GM18502 (cell line): Measurements from ENCODE around the gene SHISAL1.

Source experiments
- ATAC-seq: cut with Tn5 transposase; IDR thresholded peaks from one replicate; pipeline ENCODE4 v1.9.1; 2021; ENCODE audit warnings: mild to moderate bottlenecking; ENCODE audit not compliant: unreplicated experiment, poor library complexity

The SHISAL1 gene

DNA sequence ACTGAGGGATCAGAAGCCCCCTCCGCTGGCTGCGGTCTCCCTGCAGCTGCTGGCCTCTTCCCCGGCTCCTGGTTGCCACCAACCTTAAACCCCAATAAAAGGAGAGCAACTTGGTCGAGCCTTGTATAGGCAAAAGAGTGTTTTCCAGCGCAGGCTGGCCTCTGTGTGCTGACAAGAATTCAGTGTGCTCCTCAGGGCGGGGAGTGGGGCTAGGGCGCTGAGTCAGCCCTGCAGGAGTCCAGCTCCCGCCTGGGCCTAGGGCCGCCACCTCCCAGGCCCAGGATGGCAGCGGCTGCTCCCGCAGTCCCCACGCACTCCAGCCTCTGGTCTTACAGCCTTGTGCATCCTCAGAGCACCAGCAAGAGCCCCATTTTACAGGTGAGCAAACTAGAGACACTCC is at the start of gene SHISAL1:
SHISAL1 (minus strand) TSS at position 186 of the 400 bp plus-strand sequence. CDS start 12,006 bp downstream, outside the sequence.
- ATAC-seq: no peak

- no peak for ATAC-seq
Observed at GRCh38 chr22:44361391-44362126, 48.8 kb upstream of the SHISAL1 start.

DNA sequence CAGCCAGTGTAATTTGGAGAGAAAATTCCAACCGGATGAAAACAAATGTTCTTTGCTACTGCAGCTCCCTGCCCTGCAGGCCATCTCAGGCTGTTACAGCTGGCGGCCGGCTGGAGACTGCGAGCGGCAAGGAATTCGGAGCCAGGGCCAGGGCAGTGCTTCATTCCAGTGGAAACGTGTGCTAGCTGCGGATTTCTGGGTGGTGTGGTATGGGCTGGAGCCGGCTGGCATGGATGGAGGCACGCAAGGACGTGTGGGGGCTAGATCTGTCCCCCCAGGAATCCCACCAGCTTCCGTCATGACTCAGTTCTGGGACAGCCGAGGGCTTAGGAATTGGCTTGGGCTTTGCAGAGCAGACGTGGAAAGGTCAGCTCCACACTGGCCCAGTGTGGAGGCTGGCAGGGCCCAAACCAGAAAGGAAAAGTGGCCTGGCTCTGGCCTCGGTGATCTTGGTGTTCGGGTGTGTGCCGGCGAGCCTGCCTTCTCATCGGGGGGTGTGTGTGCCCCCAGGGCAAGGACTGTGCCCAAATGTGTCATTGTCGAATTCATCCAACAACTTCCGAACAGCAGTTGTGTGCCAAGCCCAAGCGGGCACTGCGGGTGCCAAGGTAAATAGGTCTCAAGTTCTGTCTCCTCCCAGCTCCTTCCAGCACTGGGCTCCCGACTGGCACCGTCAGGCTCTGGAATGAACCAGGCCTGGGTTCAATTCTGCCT is 48.1 kb upstream of the SHISAL1 start:
- ATAC-seq: no peak

DNA sequence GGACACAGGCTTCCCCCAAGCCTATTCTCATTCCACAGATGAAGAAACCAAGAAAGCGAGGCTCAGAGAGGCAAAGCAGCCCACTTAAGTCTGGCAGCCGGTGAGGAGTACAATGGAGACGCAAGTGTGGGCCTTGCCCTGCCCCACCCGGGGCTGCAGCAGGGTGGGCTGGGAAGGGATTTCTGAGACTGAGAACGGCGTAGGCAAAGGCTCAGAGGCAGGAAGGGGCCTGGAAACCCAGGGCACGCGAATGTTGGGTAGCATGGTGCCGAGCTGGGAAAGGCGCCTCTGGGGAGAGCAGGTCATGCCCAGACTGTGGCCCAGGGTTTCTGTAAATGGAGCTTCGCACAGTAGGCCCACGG is 47.5 kb upstream of the SHISAL1 start:
- no peak for ATAC-seq

DNA sequence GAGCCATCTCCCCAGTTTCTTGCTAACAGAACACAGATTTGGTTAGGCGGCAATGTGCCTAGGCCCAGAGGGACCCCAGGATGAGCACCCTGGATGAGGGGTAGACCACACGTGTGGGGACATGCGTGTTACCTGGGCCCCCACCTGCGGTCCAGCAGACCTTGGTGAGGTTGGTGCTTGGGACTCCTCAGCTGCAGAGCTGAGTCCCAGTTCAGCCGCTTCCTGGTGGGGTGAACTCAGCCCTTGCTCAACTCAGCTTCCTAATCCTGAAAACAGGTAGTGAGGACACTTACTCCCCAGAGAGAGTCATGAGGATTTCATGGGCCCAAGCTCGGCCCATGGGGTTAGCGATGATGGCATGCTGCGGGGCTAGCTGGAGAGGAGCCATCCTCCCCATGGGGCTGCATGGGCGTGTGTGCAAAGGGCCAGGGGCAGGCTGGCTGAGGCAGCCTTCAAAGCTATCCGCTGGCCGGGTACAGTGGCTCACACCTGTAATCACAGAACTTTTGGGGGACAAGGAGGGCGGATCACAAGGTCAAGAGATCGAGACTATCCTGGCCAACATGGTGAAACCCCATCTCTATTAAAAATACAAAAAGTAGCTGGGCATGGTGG is 46.9 kb upstream of the SHISAL1 start:
- no peak for ATAC-seq

DNA sequence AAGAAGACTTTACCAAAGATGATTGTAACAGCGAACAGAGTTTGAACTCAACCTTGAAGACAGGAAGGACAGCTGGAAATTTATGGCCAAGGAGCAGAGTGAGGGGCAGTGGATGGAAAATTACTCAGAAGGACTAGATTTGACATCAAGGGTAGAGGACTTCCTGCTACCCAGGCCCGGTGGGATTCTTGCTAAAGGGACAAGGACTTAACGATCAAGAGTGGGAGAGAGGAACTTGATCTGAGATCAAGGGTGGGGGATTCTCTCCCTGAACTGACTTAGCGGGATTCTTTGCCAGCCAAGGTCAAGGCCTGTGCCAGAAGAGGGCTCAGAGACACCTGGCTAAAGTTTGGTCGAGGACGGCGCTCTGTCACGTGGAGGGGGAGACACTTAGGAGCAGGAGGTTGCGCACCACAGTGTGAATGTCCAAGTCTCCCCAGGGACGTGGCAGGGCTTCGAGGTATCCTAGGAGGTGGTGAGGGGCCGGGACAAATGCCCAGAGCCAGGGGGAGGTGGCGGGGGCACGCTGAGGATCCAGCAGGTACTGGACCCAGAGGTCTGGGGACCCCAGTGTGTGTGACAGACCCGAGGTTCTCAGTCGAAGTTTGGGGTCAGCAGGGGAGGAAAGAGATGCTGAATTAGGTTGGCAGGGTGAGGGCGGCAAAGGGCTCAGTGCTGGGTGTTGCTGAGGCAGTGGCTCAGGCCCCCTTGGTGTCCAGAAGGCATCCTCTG is 46.1 kb upstream of the SHISAL1 start:
- ATAC-seq: no peak

GRCh38 chr22:44357966-44358465 is 45.3 kb upstream of the SHISAL1 start:
- ATAC-seq: no peak

GRCh38 chr22:44357296-44357965 is 44.7 kb upstream of the SHISAL1 start:
- no peak for ATAC-seq

GRCh38 chr22:44355716-44356070 is 42.9 kb upstream of the SHISAL1 start:
- no peak for ATAC-seq

- no peak for ATAC-seq
Observed at GRCh38 chr22:44354288-44354687, 41.5 kb upstream of the SHISAL1 start.

DNA sequence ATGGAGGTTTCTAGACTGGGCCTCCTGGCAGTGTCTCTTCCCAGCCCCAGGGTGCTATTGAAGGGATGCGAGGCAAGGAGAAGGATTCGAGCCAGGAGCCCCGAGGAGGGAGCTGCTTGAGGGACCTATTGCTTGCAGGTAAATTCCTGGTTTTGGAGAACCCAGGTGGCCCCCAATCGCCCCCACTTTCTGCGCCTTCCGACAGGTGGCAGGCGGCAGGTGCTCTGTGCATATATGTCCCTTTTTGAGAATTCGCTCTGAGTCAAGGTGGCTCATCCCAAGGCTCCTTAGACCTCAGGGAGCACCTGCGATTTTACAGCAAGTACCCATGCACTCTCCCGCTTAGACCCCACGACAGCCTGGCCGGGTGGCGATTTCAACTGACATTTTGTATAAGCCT is 40.3 kb upstream of the SHISAL1 start:
- ATAC-seq: no peak

- ATAC-seq: no peak
Observed at GRCh38 chr22:44352378-44353035, 39.8 kb upstream of the SHISAL1 start.

DNA sequence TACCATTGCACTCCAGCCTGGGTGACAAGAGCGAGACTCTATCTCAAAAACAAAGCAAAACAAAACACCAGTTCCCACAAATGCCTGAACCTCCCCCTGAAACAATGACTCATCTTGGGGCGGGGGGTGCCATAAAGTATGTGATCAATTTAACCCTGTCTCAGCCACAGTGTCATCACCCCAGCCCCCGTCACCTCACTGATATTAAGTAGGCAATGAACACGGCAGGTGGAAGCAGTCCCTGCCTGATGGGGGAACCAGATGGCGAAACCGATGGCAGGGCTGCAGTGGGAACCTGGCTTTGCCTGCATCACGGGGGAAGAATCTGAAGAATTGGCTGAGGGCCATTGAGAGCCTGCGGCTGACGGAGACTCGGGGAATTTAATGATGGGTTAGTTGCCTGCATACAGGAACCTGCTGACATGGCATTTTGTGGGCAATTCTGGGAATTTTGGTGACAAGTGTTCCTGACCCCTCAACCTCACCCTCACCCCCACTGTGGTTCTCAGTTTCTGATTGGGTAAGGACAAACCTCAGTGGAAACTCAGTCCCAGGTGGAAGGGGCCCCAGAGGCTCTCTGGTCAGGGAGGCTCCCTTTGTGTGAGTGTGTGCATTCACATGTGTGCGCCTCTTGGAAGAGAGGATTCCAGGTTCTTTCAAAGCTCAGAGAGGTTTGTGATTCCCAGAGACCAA is 39.1 kb upstream of the SHISAL1 start:
- no peak for ATAC-seq

- no peak for ATAC-seq
Observed at GRCh38 chr22:44351037-44351436, 38.3 kb upstream of the SHISAL1 start.

GRCh38 chr22:44349594-44349993 is 36.8 kb upstream of the SHISAL1 start:
- ATAC-seq: no peak

DNA sequence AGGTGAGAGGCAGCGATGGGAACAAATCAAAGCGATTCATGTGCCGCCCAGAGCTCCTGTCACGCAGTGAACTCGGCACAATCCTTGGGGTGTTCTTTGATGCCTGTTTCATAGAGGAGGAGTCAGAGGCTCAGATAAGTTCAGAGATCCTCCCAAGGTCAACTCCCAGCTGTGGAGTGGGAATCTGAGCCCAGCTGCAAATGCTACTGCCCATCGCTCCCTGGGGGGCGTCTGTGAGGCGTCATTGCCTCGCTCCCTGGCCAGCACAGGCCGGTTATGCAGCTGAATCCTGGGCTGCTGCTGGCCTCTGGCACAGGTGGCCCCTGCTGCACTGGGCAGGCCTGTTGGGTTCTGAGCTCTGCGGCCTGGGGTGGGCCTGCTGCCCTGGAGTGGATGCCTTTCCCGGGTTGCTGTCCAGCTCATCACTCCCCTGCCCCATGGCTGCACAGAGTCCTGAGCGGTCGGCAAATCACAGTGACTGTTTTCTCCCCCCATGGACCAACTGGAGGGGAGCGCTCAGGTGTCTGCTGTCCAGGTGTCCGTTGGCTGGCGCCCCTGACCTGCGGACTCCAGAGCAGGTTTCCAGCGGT is 36.3 kb upstream of the SHISAL1 start:
- ATAC-seq: no peak

GRCh38 chr22:44347549-44347948 is 34.8 kb upstream of the SHISAL1 start:
- ATAC-seq: no peak

DNA sequence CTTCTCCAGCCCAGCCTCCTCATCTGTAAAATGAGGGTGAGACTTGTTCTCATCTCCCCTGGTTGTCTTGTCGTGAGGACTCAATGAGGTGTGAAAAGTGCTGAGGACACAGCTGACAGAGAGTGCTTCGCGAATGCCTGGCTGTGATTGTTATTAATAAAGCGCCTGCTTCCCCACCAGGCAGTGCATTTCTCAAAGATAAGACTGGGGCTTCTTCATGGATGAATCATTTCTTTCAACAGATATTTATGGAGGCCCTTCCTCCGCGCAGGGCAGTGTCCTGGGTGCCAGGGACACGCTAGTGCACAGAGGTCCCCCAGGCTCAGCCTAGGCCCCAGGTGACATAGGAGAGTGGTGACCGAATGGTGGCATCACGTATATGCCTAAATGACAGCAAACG is 34.3 kb upstream of the SHISAL1 start:
- no peak for ATAC-seq

DNA sequence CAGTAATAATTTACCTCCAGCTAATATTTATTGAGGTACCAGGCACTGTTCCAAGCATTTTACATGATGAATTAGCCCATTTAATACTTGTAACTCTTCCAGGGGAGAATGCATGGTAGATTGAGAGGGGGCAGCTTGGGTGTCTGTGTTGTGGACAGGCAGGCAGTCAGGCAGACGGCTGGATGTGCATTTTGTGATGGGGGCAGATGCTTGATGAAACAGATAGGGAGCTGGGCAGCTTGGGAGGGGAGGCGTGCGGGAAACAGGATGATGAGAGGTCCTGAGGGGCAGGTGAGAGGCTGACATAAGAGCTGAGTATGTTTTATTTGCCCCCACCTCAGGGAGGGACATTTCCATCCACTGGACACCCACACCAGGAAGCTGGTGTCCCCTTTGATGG is 33.1 kb upstream of the SHISAL1 start:
- ATAC-seq: no peak
